HUES48 (cell line): ENCODE measurements around the gene SYS1.

Source experiments
- H3K27ac ChIP-seq: one replicate; pipeline ENCODE4 v1.7.0; 2013; ENCODE audit warnings: low read depth, low read length, inconsistent platforms
- H3K27me3 ChIP-seq: 2 replicates; pipeline ENCODE4 v1.6.1; 2013; ENCODE audit warnings: mild to moderate bottlenecking, low read length; ENCODE audit not compliant: control insufficient read depth, insufficient read depth
- H3K36me3 ChIP-seq: 2 replicates; pipeline ENCODE4 v1.6.1; 2013; ENCODE audit warnings: low read length; ENCODE audit not compliant: control insufficient read depth, insufficient read depth
- H3K4me1 ChIP-seq: 2 replicates; pipeline ENCODE4 v1.6.1; 2013; ENCODE audit warnings: mild to moderate bottlenecking, low read length; ENCODE audit not compliant: control insufficient read depth, insufficient read depth
- H3K4me3 ChIP-seq: 2 replicates; pipeline ENCODE4 v1.5.1; 2013; ENCODE audit warnings: mild to moderate bottlenecking, low read depth, low read length
- H3K9ac ChIP-seq: 2 replicates; pipeline ENCODE4 v1.6.1; 2013; ENCODE audit warnings: mild to moderate bottlenecking, low read depth, low read length, moderate library complexity
- H3K9me3 ChIP-seq: 2 replicates; pipeline ENCODE4 v1.6.1; 2013; ENCODE audit warnings: low read length; ENCODE audit not compliant: control insufficient read depth, insufficient read depth

SYS1 gene

DNA sequence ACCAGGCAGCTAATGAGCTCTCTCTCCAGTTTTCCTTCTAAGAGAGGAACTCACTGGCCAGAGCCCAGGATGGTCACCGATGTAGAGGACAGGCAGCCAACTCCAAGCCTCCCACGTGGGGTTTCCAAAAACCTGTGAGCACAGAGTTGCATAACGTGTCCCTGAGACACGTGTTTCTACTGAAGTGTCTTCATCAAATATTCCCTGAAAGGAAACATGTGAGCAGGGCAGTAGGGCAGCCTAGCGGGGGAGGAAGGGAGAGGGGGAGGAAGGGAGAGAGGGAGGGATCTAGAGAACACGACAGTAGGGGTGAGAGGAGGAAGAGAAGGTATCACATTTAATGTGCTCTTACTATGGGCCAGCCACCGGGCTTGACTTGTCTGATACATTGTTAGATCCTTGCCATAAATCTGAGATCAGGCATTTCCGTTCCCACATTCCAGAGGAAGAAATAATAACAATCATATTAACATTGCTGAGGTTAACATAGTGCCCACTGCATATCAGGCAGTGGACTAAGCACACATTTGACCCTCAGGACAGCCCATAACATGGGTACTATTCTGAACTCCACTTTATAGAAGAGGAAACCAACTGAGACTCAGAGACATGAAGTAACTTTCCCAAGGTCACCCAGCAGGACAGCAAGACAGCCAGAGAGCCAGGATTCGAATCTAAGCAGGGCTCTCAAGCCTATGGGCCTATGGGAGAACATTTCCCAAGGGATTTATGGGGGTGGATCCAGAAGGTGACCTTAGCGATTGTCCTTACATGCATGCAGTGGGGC is 4.5 kb upstream of the SYS1 start:
- Histone ChIP-seq H3K27me3 (no peaks in the 10 kb centered on the region), H3K9ac (no peak overlapping the region), H3K4me1 (peaks cover 19% of the 10 kb centered on the region), H3K36me3 (no peaks in the 10 kb centered on the region), H3K4me3 (no peak overlapping the region), H3K27ac (no peak overlapping the region), H3K9me3 (no peaks in the 10 kb centered on the region)

- H3K9ac ChIP-seq: no peak overlapping the region
- no peaks in the 10 kb centered on the region for H3K36me3 ChIP-seq
- H3K9me3 ChIP-seq: no peaks in the 10 kb centered on the region
- H3K4me1 ChIP-seq: peaks cover 14% of the 10 kb centered on the region
- H3K4me3 ChIP-seq: no peak overlapping the region
- H3K27ac ChIP-seq: no peak overlapping the region
- H3K27me3 ChIP-seq: no peaks in the 10 kb centered on the region
These were observed 3.9 kb upstream of the SYS1 start for GRCh38 chr20:45359069-45359405.

DNA sequence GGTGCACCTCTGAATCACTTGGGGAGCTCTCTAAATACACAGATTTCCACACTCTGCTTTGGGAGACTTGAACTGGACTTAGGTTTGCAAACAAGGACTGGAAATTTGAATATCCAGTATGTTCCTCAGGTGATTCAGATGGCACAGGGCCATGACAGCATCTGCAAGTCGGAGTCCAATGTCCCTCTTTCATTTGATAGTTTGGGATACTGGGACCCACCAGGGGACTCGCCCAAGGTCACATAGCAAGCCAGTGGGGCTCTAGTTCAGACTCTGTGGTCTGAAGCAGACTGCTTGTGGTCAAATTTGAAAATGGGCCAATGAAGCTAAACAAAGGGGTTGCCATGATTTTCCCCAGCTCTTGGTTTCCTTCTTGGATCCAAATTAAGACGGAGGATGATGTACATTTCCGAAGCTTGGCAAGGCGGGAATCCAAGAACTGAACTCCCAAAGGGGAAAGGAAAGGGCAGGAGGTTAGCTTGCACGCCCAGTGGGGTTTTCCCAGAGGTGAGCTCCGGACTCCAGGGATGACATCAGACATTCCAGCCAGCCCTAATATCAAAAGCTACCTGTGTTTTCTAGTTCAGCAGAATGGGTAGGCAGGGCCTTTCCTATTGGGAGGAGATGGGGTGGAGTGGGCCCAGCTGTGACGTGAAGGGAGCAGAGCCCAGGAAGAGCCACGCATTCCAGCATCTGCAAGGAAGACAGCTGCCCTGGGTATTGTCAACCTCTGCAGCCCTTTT is 3.4 kb upstream of the SYS1 start:
- H3K36me3 ChIP-seq: no peaks in the 10 kb centered on the region
- no peaks in the 10 kb centered on the region for H3K27me3 ChIP-seq
- no peak overlapping the region for H3K4me3 ChIP-seq
- no peak overlapping the region for H3K9ac ChIP-seq
- no peaks in the 10 kb centered on the region for H3K9me3 ChIP-seq
- no peak overlapping the region for H3K27ac ChIP-seq
- H3K4me1 ChIP-seq: peaks cover 13% of the 10 kb centered on the region

DNA sequence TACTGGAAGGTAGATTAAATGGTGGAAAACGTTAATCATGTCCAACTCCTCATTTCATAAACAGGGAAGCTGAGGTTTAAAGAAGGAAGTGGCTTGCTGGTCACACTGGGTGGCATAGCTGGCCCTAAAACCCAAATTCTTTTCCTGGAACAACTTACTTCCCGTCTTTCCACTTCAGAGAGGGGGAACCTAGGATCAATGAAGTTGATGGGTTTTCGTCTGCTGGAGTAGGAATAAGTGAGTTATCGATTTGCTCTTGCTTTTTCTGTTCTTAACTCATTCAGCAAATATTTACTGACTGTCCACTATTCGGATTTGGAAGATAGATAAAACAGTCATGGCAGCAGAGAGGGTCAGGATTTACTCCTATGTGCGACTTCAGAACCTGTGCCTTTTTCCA is 1.2 kb upstream of the SYS1 start:
- Histone ChIP-seq H3K36me3 (peaks cover 15% of the 10 kb centered on the region), H3K4me1 (peaks cover 13% of the 10 kb centered on the region), H3K9ac (no peak overlapping the region), H3K27me3 (no peaks in the 10 kb centered on the region), H3K4me3 (no peak overlapping the region), H3K27ac (no peak overlapping the region), H3K9me3 (no peaks in the 10 kb centered on the region)

DNA sequence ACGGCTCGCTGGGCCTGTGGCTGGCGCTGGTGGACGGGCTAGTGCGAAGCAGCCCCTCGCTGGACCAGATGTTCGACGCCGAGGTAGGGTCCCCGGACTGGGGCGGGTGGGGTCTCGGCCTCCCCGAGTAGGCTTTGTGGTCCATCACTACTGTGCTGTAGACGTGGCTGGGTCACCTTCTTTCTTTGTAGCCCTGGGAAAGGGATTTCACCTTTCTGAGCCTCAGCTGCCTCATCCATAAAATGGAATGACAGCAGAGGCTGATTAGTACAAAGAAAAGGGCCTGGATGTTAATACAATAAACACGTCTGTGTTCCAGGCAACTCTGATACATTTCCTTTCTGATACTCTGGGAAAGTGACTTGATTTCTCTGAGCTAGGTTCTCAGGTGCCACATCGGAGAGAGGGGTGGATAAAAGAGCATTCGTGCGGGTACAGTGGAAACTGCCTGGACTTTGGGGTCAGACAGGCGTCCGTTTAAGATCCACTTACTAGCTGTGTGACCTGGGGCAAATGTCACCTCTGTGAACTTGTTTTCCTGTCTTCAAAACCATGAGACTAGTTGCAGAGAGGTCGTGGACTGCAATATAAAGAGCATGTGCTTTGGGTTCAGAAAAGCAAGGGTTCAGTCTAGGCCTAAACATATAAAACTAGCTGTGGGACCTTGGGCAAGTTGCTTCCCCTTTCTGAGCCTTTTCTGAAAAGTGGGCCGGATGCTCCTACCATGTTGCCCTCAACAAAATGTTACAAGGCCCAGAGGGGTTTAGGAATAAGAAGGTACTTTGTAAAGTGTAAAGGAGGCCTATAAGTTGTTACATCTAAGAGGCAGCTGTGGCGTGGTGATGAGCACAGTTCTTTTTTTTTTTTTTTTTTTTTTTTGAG is 896 bp downstream of the SYS1 start:
- Histone ChIP-seq H3K9me3 (no peaks in the 10 kb centered on the region), H3K36me3 (peaks cover 31% of the 10 kb centered on the region), H3K4me1 (0 out of 2 replicates have a peak, but pooled peaks cover 2% of the 10 kb centered on the region), H3K27ac (peak overlapping the region; percentile 95), H3K27me3 (no peaks in the 10 kb centered on the region), H3K9ac (0 out of 2 replicates have a peak overlapping the region, but pooled peaks have one; percentile 8), H3K4me3 (peak overlapping the region; percentile 89)

GRCh38 chr20:45365444-45365970 is 2.6 kb downstream of the SYS1 start:
- 0 out of 2 replicates have a peak, but pooled peaks cover 2% of the 10 kb centered on the region for H3K4me1 ChIP-seq

DNA sequence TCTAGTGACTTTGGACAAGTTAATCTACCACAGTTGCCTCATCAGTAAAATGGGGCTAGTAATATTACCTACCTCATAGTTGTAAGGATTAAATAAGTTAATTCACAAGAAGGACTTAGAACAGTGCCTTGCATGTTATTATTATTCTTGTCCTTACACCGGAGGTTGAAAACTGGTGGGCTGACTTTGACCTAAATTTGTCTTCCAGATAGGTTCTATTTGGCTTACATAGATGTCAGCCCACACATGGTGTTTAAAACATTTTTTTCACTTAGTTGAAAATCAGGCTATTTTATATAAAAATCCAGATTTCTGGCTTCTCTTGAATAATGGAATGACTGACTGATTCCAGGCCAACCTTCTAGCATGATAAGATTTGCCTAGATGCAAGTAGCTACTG is 3.2 kb downstream of the SYS1 start:
- no peaks in the 10 kb centered on the region for H3K27me3 ChIP-seq
- 0 out of 2 replicates have a peak, but pooled peaks cover 2% of the 10 kb centered on the region for H3K4me1 ChIP-seq
- no peak overlapping the region for H3K9ac ChIP-seq

More at GRCh38 chr20:45365444-45365970, 2.6 kb downstream of the SYS1 start:
- H3K9ac ChIP-seq: no peak overlapping the region
- peaks cover 31% of the 10 kb centered on the region for H3K36me3 ChIP-seq
- H3K27me3 ChIP-seq: no peaks in the 10 kb centered on the region
- H3K4me3 ChIP-seq: no peak overlapping the region
- no peaks in the 10 kb centered on the region for H3K9me3 ChIP-seq
- no peak overlapping the region for H3K27ac ChIP-seq

DNA sequence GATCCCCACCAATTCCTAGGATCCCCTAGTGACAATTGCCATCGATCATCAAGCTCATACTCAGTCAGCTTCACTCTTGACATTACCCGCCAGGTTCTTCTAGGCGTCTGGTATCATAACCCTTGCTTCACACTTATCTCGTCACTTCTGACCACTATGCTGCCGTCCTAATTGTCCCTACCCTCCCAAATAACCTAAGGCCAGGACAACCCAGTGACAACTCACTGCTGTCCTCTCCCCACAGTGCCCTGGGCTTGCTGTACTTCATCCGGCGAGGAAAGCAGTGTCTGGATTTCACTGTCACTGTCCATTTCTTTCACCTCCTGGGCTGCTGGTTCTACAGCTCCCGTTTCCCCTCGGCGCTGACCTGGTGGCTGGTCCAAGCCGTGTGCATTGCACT is 3.7 kb downstream of the SYS1 start:
- Histone ChIP-seq H3K36me3 (peaks cover 31% of the 10 kb centered on the region), H3K4me3 (no peak overlapping the region), H3K9me3 (no peaks in the 10 kb centered on the region), H3K27ac (no peak overlapping the region), H3K9ac (no peak overlapping the region), H3K27me3 (no peaks in the 10 kb centered on the region), H3K4me1 (0 out of 2 replicates have a peak, but pooled peaks cover 2% of the 10 kb centered on the region)

More for the DNA sequence above, 3.2 kb downstream of the SYS1 start:
- Histone ChIP-seq H3K4me3 (no peak overlapping the region), H3K27ac (no peak overlapping the region), H3K36me3 (peaks cover 31% of the 10 kb centered on the region), H3K9me3 (no peaks in the 10 kb centered on the region)

GRCh38 chr20:45367126-45367525 is 4.2 kb downstream of the SYS1 start:
- Histone ChIP-seq H3K27me3 (no peaks in the 10 kb centered on the region), H3K9me3 (no peaks in the 10 kb centered on the region), H3K4me1 (0 out of 2 replicates have a peak, but pooled peaks cover 2% of the 10 kb centered on the region), H3K36me3 (peaks cover 31% of the 10 kb centered on the region), H3K4me3 (no peak overlapping the region), H3K27ac (no peak overlapping the region), H3K9ac (no peak overlapping the region)

DNA sequence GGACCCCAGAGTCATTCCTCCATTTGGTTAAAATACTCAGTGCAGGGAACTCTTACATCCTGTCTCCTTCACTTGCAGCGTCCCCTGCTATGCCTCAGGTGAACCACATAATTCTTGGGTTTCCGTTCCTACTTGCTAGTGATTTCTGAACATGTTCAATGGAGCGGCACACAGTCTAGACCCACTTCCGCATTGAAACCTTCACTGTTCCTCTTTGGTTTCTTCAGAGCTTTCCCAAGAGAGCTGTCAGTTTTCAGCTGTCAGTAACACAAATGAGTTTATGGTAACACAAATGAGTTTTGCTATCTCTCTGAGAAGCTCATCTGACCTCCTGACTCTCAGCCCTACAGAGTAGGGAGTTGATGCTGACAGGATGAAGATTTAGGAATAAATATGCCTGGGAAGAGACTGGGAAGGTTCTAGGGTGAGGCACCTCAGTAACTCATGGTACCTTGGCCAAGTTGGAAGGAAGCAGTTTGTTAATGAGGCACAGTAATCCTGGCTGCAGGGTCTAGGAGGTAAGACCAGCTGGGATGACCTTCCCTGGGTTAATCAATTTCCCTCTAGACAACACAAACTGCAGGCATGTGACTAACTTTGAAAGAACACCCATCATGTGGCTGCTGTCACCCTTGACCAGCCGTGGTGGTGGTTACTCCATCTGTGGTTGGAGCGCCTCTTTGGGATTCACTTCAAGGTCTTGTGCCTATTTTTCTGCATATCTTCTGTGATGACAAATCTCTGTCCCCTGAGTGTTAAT is 5.4 kb downstream of the SYS1 start:
- H3K4me1 ChIP-seq: peaks cover 4% of the 10 kb centered on the region
- H3K36me3 ChIP-seq: peaks cover 31% of the 10 kb centered on the region
- H3K9ac ChIP-seq: no peak overlapping the region
- no peak overlapping the region for H3K27ac ChIP-seq
- no peaks in the 10 kb centered on the region for H3K9me3 ChIP-seq
- no peak overlapping the region for H3K4me3 ChIP-seq
- H3K27me3 ChIP-seq: peaks cover 6% of the 10 kb centered on the region
